ENCODE data around the gene TMEM238.
"Not testable (repeated sequence)": the region's sequence is repeated elsewhere in the genome, so short reads cannot be mapped to it uniquely, and the experiment has no call there.

Gene TMEM238

GRCh38 chr19:55341595-55342531 is 42.2 kb downstream of the TMEM238 start:
- FAIRE-seq (peak; percentile 69), DNase-seq (ENCODE audit: insufficient read length, low spot score) (no peak)
- TF ChIP-seq PAX5 (IDR thresholded peaks at IDR 0.05; ENCODE audit: insufficient read depth, low read length, severe bottlenecking) = no peak
- TF ChIP-seq POLR2A (IDR thresholded peaks at IDR 0.05; ENCODE audit: low read depth, low read length) = no peak
- no peak for TF ChIP-seq SPI1 (IDR thresholded peaks at IDR 0.05; ENCODE audit: low read depth, low read length)
- TF ChIP-seq POU2F2 (IDR thresholded peaks at IDR 0.05; ENCODE audit: low read depth, low read length) = no peak
- no peak for TF ChIP-seq TAF1 (IDR thresholded peaks at IDR 0.05; ENCODE audit: low read depth, low read length)
- TF ChIP-seq POLR2AphosphoS5 (IDR thresholded peaks at IDR 0.05; ENCODE audit: low read depth, low read length) = no peak

DNA sequence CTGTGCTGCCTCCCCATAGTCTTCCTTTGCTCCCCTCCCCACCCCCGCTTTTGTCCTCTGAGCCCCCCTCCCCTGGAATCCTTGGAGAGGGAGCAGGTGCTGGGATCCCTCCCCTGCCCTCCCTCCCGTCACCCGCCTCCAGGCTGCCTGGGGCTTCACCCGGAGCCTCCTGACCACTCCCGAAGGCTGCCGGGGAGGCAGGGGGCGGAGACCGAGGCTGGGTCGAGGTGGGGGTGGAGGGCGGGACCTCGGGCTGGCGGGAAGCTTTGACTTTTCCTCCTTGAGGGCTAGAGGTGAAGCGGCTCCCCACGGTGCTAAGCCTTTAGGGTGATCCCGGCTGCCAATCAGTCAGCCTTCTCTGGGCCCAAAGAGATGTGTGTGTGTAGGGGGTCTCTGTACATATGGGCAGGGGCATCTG is 42.9 kb downstream of the TMEM238 start:
- FAIRE-seq (no peak), DNase-seq (ENCODE audit: insufficient read length, low spot score) (peak; percentile 92)
- no peak for TF ChIP-seq POLR2A (IDR thresholded peaks at IDR 0.05; ENCODE audit: low read depth, low read length)
- TF ChIP-seq POU2F2 (IDR thresholded peaks at IDR 0.05; ENCODE audit: low read depth, low read length) = no peak
- no peak for TF ChIP-seq POLR2AphosphoS5 (IDR thresholded peaks at IDR 0.05; ENCODE audit: low read depth, low read length)
- TF ChIP-seq TAF1 (IDR thresholded peaks at IDR 0.05; ENCODE audit: low read depth, low read length) = no peak
- TF ChIP-seq PAX5 (IDR thresholded peaks at IDR 0.05; ENCODE audit: insufficient read depth, low read length, severe bottlenecking) = no peak
- no peak for TF ChIP-seq SPI1 (IDR thresholded peaks at IDR 0.05; ENCODE audit: low read depth, low read length)

- FAIRE-seq (no peak), DNase-seq (ENCODE audit: insufficient read length, low spot score) (no peak)
- no peak for TF ChIP-seq SPI1 (IDR thresholded peaks at IDR 0.05; ENCODE audit: low read depth, low read length)
- TF ChIP-seq POLR2A (IDR thresholded peaks at IDR 0.05; ENCODE audit: low read depth, low read length) = no peak
- no peak for TF ChIP-seq POU2F2 (IDR thresholded peaks at IDR 0.05; ENCODE audit: low read depth, low read length)
- no peak for TF ChIP-seq PAX5 (IDR thresholded peaks at IDR 0.05; ENCODE audit: insufficient read depth, low read length, severe bottlenecking)
- TF ChIP-seq POLR2AphosphoS5 (IDR thresholded peaks at IDR 0.05; ENCODE audit: low read depth, low read length) = no peak
- TF ChIP-seq TAF1 (IDR thresholded peaks at IDR 0.05; ENCODE audit: low read depth, low read length) = no peak
These were observed 43.3 kb downstream of the TMEM238 start for GRCh38 chr19:55340784-55341147.

- FAIRE-seq (no peak), DNase-seq (ENCODE audit: insufficient read length, low spot score) (no peak)
- TF ChIP-seq POLR2AphosphoS5 (IDR thresholded peaks at IDR 0.05; ENCODE audit: low read depth, low read length) (no peak), POLR2A (IDR thresholded peaks at IDR 0.05; ENCODE audit: low read depth, low read length) (no peak; the same call in 1 of the 2 replicates), PAX5 (IDR thresholded peaks at IDR 0.05; ENCODE audit: insufficient read depth, low read length, severe bottlenecking) (no peak), SPI1 (IDR thresholded peaks at IDR 0.05; ENCODE audit: low read depth, low read length) (no peak), POU2F2 (IDR thresholded peaks at IDR 0.05; ENCODE audit: low read depth, low read length) (no peak), TAF1 (IDR thresholded peaks at IDR 0.05; ENCODE audit: low read depth, low read length) (no peak)
These were observed 44.0 kb downstream of the TMEM238 start for GRCh38 chr19:55339889-55340783.

- DNase-seq (ENCODE audit: insufficient read length, low spot score) (peak; percentile 99), FAIRE-seq (peak; percentile 99)
- TF ChIP-seq POLR2AphosphoS5 (IDR thresholded peaks at IDR 0.05; ENCODE audit: low read depth, low read length) (no peak), PAX5 (IDR thresholded peaks at IDR 0.05; ENCODE audit: insufficient read depth, low read length, severe bottlenecking) (no peak), TAF1 (IDR thresholded peaks at IDR 0.05; ENCODE audit: low read depth, low read length) (0 out of 2 replicates have a peak, but pooled peaks have one; percentile 44), POLR2A (IDR thresholded peaks at IDR 0.05; ENCODE audit: low read depth, low read length) (peak; percentile 65; the same call in 1 of the 2 replicates), SPI1 (IDR thresholded peaks at IDR 0.05; ENCODE audit: low read depth, low read length) (no peak), POU2F2 (IDR thresholded peaks at IDR 0.05; ENCODE audit: low read depth, low read length) (peak; percentile 43; the same call in 1 of the 2 replicates)
These were observed 44.8 kb downstream of the TMEM238 start, which contains the start of gene KMT5C for GRCh38 chr19:55339105-55339888. TSS of gene KMT5C (plus strand) at chr19:55339876. CDS start at chr19:55341937, 2,061 bp downstream.

GRCh38 chr19:55336101-55336500 is 48.0 kb downstream of the TMEM238 start:
- FAIRE-seq (no peak), DNase-seq (ENCODE audit: insufficient read length, low spot score) (no peak)
- TF ChIP-seq POLR2A (IDR thresholded peaks at IDR 0.05; ENCODE audit: low read depth, low read length) (no peak), PAX5 (IDR thresholded peaks at IDR 0.05; ENCODE audit: insufficient read depth, low read length, severe bottlenecking) (no peak), TAF1 (IDR thresholded peaks at IDR 0.05; ENCODE audit: low read depth, low read length) (no peak), POLR2AphosphoS5 (IDR thresholded peaks at IDR 0.05; ENCODE audit: low read depth, low read length) (no peak), POU2F2 (IDR thresholded peaks at IDR 0.05; ENCODE audit: low read depth, low read length) (no peak), SPI1 (IDR thresholded peaks at IDR 0.05; ENCODE audit: low read depth, low read length) (no peak)

GRCh38 chr19:55333870-55334269 is 50.2 kb downstream of the TMEM238 start:
- FAIRE-seq = no peak
- TF ChIP-seq PAX5 (IDR thresholded peaks at IDR 0.05; ENCODE audit: insufficient read depth, low read length, severe bottlenecking) (no peak), SPI1 (IDR thresholded peaks at IDR 0.05; ENCODE audit: low read depth, low read length) (no peak), POU2F2 (IDR thresholded peaks at IDR 0.05; ENCODE audit: low read depth, low read length) (no peak), TAF1 (IDR thresholded peaks at IDR 0.05; ENCODE audit: low read depth, low read length) (no peak), POLR2A (IDR thresholded peaks at IDR 0.05; ENCODE audit: low read depth, low read length) (no peak), POLR2AphosphoS5 (IDR thresholded peaks at IDR 0.05; ENCODE audit: low read depth, low read length) (no peak)
- DNase-seq (ENCODE audit: insufficient read length, low spot score) = no peak

- FAIRE-seq; DNase-seq (ENCODE audit: insufficient read length, low spot score): not testable (repeated sequence)
These were observed 54.3 kb downstream of the TMEM238 start for GRCh38 chr19:55329791-55330190.
